HCT116 (cell line): ENCODE results near the gene MYL4. TPM values are rescaled to one million over a fixed set of nuclear protein-coding genes. Genes with fewer than 3 reads are reported as not detected.

Experiments used
- ATAC-seq: fragments of 200-7000 bp; cut with Tn5 transposase; 2 replicates; pipeline ENCODE4 v1.9.1; 2020; ENCODE audit warnings: mild to moderate bottlenecking, moderate library complexity
- BruUV-seq: library from RNA; stranded (reverse); fragments of 400-500 nt; replicated peaks from 2 replicates; lab custom pipeline; 2021; lab: Mats Ljungman, UMichigan
- CTCF ChIA-PET: fragments of 300-600 bp; sonication (Branson Sonifier 250); formaldehyde crosslinking; loops from one replicate; lab custom pipeline; 2021; ENCODE audit warnings: antibody characterized with exemption; lab: Charles Lee
- POLR2A ChIA-PET: fragments of 300-600, 350-600 bp; sonication (Branson Sonifier 250); formaldehyde crosslinking; loops from one replicate; lab custom pipeline; 2021; ENCODE audit warnings: antibody characterized with exemption; lab: Charles Lee
- RAD21 ChIA-PET, 2 experiments: fragments of 300-600 bp; sonication (Branson Sonifier 250); formaldehyde crosslinking; loops; one replicate each; lab custom pipeline; 2023; ENCODE audit warnings: low total read pairs in 2 of 2; ENCODE audit not compliant: uncharacterized antibody in 2 of 2, unreplicated experiment in 2 of 2, low non-redundant PET in 1 of 2; lab: Charles Lee
- DNase-seq: peaks from one replicate; pipeline ENCODE4 v3.0.0-alpha.2; 2010; ENCODE audit warnings: low read depth, low spot score
- H2AFZ ChIP-seq: fragments of 200-600 bp; shearing (Covaris generic), sonication (generic); 2 replicates; pipeline ENCODE4 v1.6.1; 2017; ENCODE audit warnings: low read depth, mixed run types, mixed read lengths, antibody characterized with exemption, low read length; ENCODE audit not compliant: poor library complexity, severe bottlenecking
- H3K27ac ChIP-seq: 2 replicates; pipeline ENCODE4 v1.5.1; 2012; ENCODE audit warnings: low read depth, low read length
- H3K27me3 ChIP-seq: fragments of 200-600 bp; sonication (generic); 2 replicates; pipeline ENCODE4 v1.6.1; 2016; ENCODE audit warnings: mixed run types, low read length, mixed read lengths; ENCODE audit not compliant: insufficient read depth
- H3K36me3 ChIP-seq, 2 experiments: fragments of 200-500 bp in 1 of 2; fragments of 200-600 bp in 1 of 2; sonication (Bioruptor generic) in 1 of 2; sonication (generic) in 1 of 2; 2 replicates each; pipeline versions ENCODE4 v1.5.1 to v1.6.1; 2014 to 2016; ENCODE audit warnings: low read length in 2 of 2, inconsistent platforms in 1 of 2, mixed read lengths in 1 of 2, mixed run types in 1 of 2; ENCODE audit not compliant: insufficient read depth in 2 of 2, control insufficient read depth in 1 of 2
- H3K4me1 ChIP-seq, 2 experiments: fragments of 200-600 bp in 1 of 2; sonication (generic) in 1 of 2; 2 replicates each; pipeline versions ENCODE4 v1.5.1 to v1.6.1; 2012 to 2017; ENCODE audit warnings: low read length in 2 of 2, inconsistent platforms in 1 of 2, mild to moderate bottlenecking in 1 of 2, mixed read lengths in 1 of 2, mixed run types in 1 of 2, moderate library complexity in 1 of 2; ENCODE audit not compliant: insufficient read depth in 2 of 2, control insufficient read depth in 1 of 2
- H3K4me2 ChIP-seq: fragments of 200-600 bp; sonication (generic); 2 replicates; pipeline ENCODE4 v1.6.1; 2017; ENCODE audit warnings: mixed run types, low read length, mixed read lengths
- H3K4me3 ChIP-seq, 2 experiments: fragments of 200-600 bp in 1 of 2; sonication (generic) in 1 of 2; replicated peaks in 1 of 2; 2 replicates each; pipeline ENCODE4 v1.5.1; 2011 to 2016; ENCODE audit warnings: low read length in 2 of 2, control low read depth in 1 of 2, low read depth in 1 of 2, mild to moderate bottlenecking in 1 of 2, mixed read lengths in 1 of 2, mixed run types in 1 of 2
- H3K79me2 ChIP-seq: fragments of 200-600 bp; sonication (generic); 2 replicates; pipeline ENCODE4 v1.6.1; 2017; ENCODE audit warnings: mild to moderate bottlenecking, mixed run types, low read length, moderate library complexity, mixed read lengths; ENCODE audit not compliant: insufficient read depth
- H3K9ac ChIP-seq: fragments of 200-600 bp; sonication (generic); 2 replicates; pipeline ENCODE4 v1.6.1; 2016; ENCODE audit warnings: low read length, mixed read lengths
- H3K9me2 ChIP-seq: fragments of 200-600 bp; sonication (generic), shearing (Covaris generic); 2 replicates; pipeline ENCODE4 v1.6.1; 2017; ENCODE audit warnings: mixed run types, mild to moderate bottlenecking, moderate library complexity; ENCODE audit not compliant: insufficient read depth
- H3K9me3 ChIP-seq, 2 experiments: fragments of 200-500 bp in 1 of 2; fragments of 200-600 bp in 1 of 2; sonication (Bioruptor generic) in 1 of 2; sonication (generic) in 1 of 2; 2 replicates each; pipeline ENCODE4 v1.6.1; 2014 to 2017; ENCODE audit warnings: low read length in 2 of 2, mixed read lengths in 2 of 2, inconsistent platforms in 1 of 2, low read depth in 1 of 2, mild to moderate bottlenecking in 1 of 2, mixed run types in 1 of 2, moderate library complexity in 1 of 2; ENCODE audit not compliant: control insufficient read depth in 1 of 2, insufficient read depth in 1 of 2
- H4K20me1 ChIP-seq: fragments of 200-600 bp; sonication (generic), shearing (Covaris generic); 2 replicates; pipeline ENCODE4 v1.6.1; 2017; ENCODE audit warnings: mixed run types, mild to moderate bottlenecking, moderate library complexity; ENCODE audit not compliant: insufficient read depth
- CBX3 ChIP-seq: IDR thresholded peaks from 2 replicates; pipeline ENCODE4 v1.6.1; 2012; ENCODE audit warnings: low read depth
- CEBPB ChIP-seq: IDR thresholded peaks from 2 replicates; pipeline ENCODE4 v1.6.1; 2012; ENCODE audit warnings: low read depth
- CTCF ChIP-seq, 3 experiments: fragments of 200-600 bp in 1 of 3; sonication (generic) in 1 of 3; IDR thresholded peaks in 2 of 3; conservative IDR thresholded peaks in 1 of 3; 2 replicates each; pipeline ENCODE4 v1.5.1; 2012 to 2017; ENCODE audit warnings: low read depth in 2 of 3, low read length in 2 of 3, antibody characterized with exemption in 1 of 3, borderline replicate concordance in 1 of 3, control low read depth in 1 of 3, mild to moderate bottlenecking in 1 of 3, mixed read lengths in 1 of 3, mixed run types in 1 of 3, moderate library complexity in 1 of 3; ENCODE audit not compliant: insufficient read depth in 1 of 3
- EZH2phosphoT487 ChIP-seq: fragments of 200-600 bp; IDR thresholded peaks from 2 replicates; pipeline ENCODE4 v1.6.1; 2018; ENCODE audit warnings: antibody characterized with exemption, borderline replicate concordance
- POLR2A ChIP-seq: IDR thresholded peaks from 2 replicates; pipeline ENCODE4 v1.7.0; 2011; ENCODE audit warnings: borderline replicate concordance; ENCODE audit not compliant: insufficient read depth, insufficient read length; ENCODE audit errors: extremely low read depth
- SP1 ChIP-seq: IDR thresholded peaks from 2 replicates; pipeline ENCODE4 v1.6.1; 2012; ENCODE audit warnings: low read depth
- TCF7L2 ChIP-seq: IDR thresholded peaks from 2 replicates; pipeline ENCODE4 v1.7.0; 2011; ENCODE audit warnings: borderline replicate concordance, inconsistent platforms; ENCODE audit not compliant: insufficient read depth, insufficient read length; ENCODE audit errors: extremely low read depth
- YY1 ChIP-seq: IDR thresholded peaks from 2 replicates; pipeline ENCODE4 v1.6.1; 2011; ENCODE audit warnings: low read length, low read depth, moderate library complexity, mild to moderate bottlenecking; ENCODE audit not compliant: insufficient replicate concordance; ENCODE audit errors: extremely low read depth
- intact Hi-C: fragments of 100-400 bp; cut with micrococcal nuclease; formaldehyde crosslinking; loops from 2 replicates; pipeline ENCODE4 v1.10.0; 2022
- total RNA-seq: library from RNA; stranded (reverse); gene quantifications from one replicate; pipeline ENCODE4 v1.2.1, GENCODE V29; 2021; ENCODE audit not compliant: unreplicated experiment
- TF ChIP-seq, protein P1 (sequence below): IDR thresholded peaks from 2 replicates; pipeline ENCODE4 v1.6.1; 2012; ENCODE audit warnings: low read depth

Gene MYL4
- total RNA-seq, 1 experiment from 2014 or later = 0.32 TPM

- H3K36me3 ChIP-seq = no peaks in the 10 kb centered on the region
- intact Hi-C loops = no loop called here
- H3K9me3 ChIP-seq = no peaks in the 10 kb centered on the region
- ATAC-seq = no peak
- POLR2A ChIA-PET = interaction anchor here (2.5 kb wide), 1 partner anchor 11 kb away, joined by 9 read pairs; the partner anchor contains the start of gene CDC27
- H3K9ac ChIP-seq = no peak overlapping the region
- TF ChIP-seq, protein P1, sequence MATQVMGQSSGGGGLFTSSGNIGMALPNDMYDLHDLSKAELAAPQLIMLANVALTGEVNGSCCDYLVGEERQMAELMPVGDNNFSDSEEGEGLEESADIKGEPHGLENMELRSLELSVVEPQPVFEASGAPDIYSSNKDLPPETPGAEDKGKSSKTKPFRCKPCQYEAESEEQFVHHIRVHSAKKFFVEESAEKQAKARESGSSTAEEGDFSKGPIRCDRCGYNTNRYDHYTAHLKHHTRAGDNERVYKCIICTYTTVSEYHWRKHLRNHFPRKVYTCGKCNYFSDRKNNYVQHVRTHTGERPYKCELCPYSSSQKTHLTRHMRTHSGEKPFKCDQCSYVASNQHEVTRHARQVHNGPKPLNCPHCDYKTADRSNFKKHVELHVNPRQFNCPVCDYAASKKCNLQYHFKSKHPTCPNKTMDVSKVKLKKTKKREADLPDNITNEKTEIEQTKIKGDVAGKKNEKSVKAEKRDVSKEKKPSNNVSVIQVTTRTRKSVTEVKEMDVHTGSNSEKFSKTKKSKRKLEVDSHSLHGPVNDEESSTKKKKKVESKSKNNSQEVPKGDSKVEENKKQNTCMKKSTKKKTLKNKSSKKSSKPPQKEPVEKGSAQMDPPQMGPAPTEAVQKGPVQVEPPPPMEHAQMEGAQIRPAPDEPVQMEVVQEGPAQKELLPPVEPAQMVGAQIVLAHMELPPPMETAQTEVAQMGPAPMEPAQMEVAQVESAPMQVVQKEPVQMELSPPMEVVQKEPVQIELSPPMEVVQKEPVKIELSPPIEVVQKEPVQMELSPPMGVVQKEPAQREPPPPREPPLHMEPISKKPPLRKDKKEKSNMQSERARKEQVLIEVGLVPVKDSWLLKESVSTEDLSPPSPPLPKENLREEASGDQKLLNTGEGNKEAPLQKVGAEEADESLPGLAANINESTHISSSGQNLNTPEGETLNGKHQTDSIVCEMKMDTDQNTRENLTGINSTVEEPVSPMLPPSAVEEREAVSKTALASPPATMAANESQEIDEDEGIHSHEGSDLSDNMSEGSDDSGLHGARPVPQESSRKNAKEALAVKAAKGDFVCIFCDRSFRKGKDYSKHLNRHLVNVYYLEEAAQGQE = no peak
- TF ChIP-seq TCF7L2 (no peak), YY1 (no peak), CEBPB (no peak), POLR2A (no peak), CBX3 (no peak), EZH2phosphoT487 (no peak), CTCF (IDR thresholded peaks at IDR 0.05 in 2 of 3, conservative IDR thresholded peaks at IDR 0.05 in 1 of 3; ENCODE audit: borderline replicate concordance in 1 of 3, insufficient read depth in 1 of 3, low read depth in 2 of 3, low read length in 2 of 3) (no peak), SP1 (no peak)
- H3K4me2 ChIP-seq = no peak overlapping the region
- DNase-seq = no peak
- H3K4me1 ChIP-seq = peaks cover 0 to 2% of the 10 kb centered on the region in 2 experiments; a peak in 2 of 4 replicates
- RAD21 ChIA-PET = no interaction called here
- CTCF ChIA-PET = no interaction called here
- H3K27ac ChIP-seq = no peak overlapping the region
- H3K4me3 ChIP-seq = no peak overlapping the region
- H3K27me3 ChIP-seq = no peaks in the 10 kb centered on the region
- no peaks in the 10 kb centered on the region for H3K9me2 ChIP-seq
- no peaks in the 10 kb centered on the region for H3K79me2 ChIP-seq
- H4K20me1 ChIP-seq = no peaks in the 10 kb centered on the region
- H2AFZ ChIP-seq = no peak overlapping the region
- BruUV-seq = no TSS peak
Observed at GRCh38 chr17:47199627-47200324, 9.4 kb upstream of the MYL4 start.
